SK-N-SH (cell line): ENCODE results near the gene MYLK4. TPM values are rescaled to one million over a fixed set of nuclear protein-coding genes. Genes with fewer than 3 reads are reported as not detected.

ENCODE experiments used
- CTCF ChIA-PET: fragments of 300-600, 350-600 bp; formaldehyde crosslinking; extraction: SDS; loops from one replicate; lab custom pipeline; 2021; lab: Yijun Ruan, JAX
- POLR2A ChIA-PET: fragments of 350-600 bp; sonication (Branson Sonifier 250); formaldehyde crosslinking; extraction: SDS; loops from one replicate; lab custom pipeline; 2020; ENCODE audit warnings: antibody characterized with exemption, inconsistent platforms; lab: Yijun Ruan, JAX
- DNase-seq: peaks from one replicate; pipeline ENCODE4 v3.0.0; 2012
- H2AFZ ChIP-seq: fragments of 200-600 bp; sonication (generic); 2 replicates; pipeline ENCODE4 v1.8.1; 2016; ENCODE audit warnings: antibody characterized with exemption, mild to moderate bottlenecking, low read depth
- H3F3A ChIP-seq: fragments of 200-600 bp; sonication (generic); replicated peaks from 2 replicates; pipeline ENCODE3; 2016; ENCODE audit warnings: antibody characterized with exemption, mild to moderate bottlenecking; ENCODE audit not compliant: insufficient read depth
- H3K27ac ChIP-seq, 2 experiments: fragments of 200-500 bp in 1 of 2; fragments of 200-600 bp in 1 of 2; sonication (Bioruptor generic) in 1 of 2; sonication (generic), shearing (Covaris generic) in 1 of 2; 2 replicates each; pipeline versions ENCODE4 v1.5.1 to v1.6.1; 2014 to 2016; ENCODE audit warnings: low read depth in 2 of 2, inconsistent platforms in 1 of 2, low read length in 1 of 2, mild to moderate bottlenecking in 1 of 2, mixed read lengths in 1 of 2
- H3K27me3 ChIP-seq: fragments of 200-600 bp; sonication (generic), shearing (Covaris generic); 2 replicates; pipeline ENCODE4 v1.6.1; 2016; ENCODE audit warnings: mixed run types; ENCODE audit not compliant: insufficient read depth
- H3K36me3 ChIP-seq, 2 experiments: fragments of 200-500 bp in 1 of 2; fragments of 200-600 bp in 1 of 2; sonication (Bioruptor generic) in 1 of 2; sonication (generic) in 1 of 2; replicated peaks in 1 of 2; 2 replicates each; pipeline versions ENCODE3 to v1.5.1; 2014 to 2016; ENCODE audit warnings: low read length in 1 of 2, mild to moderate bottlenecking in 1 of 2; ENCODE audit not compliant: insufficient read depth in 2 of 2, control insufficient read depth in 1 of 2
- H3K4me1 ChIP-seq, 2 experiments: fragments of 200-500 bp in 1 of 2; fragments of 200-600 bp in 1 of 2; sonication (Bioruptor generic) in 1 of 2; sonication (generic), shearing (Covaris generic) in 1 of 2; 2 replicates each; pipeline versions ENCODE4 v1.5.1 to v1.6.1; 2014 to 2016; ENCODE audit warnings: low read depth in 1 of 2, low read length in 1 of 2, mixed run types in 1 of 2; ENCODE audit not compliant: insufficient read depth in 2 of 2, control insufficient read depth in 1 of 2
- H3K4me2 ChIP-seq: fragments of 200-600 bp; sonication (generic), shearing (Covaris generic); 2 replicates; pipeline ENCODE4 v1.6.1; 2017; ENCODE audit warnings: mixed run types
- H3K4me3 ChIP-seq, 2 experiments: fragments of 200-500 bp in 1 of 2; fragments of 200-600 bp in 1 of 2; sonication (Bioruptor generic) in 1 of 2; sonication (generic), shearing (Covaris generic) in 1 of 2; 2 replicates each; pipeline versions ENCODE4 v1.5.1 to v1.8.1; 2014 to 2016; ENCODE audit warnings: low read depth in 2 of 2, inconsistent platforms in 1 of 2, low read length in 1 of 2, mild to moderate bottlenecking in 1 of 2, mixed read lengths in 1 of 2, moderate library complexity in 1 of 2
- H3K79me2 ChIP-seq: fragments of 200-600 bp; sonication (generic); 2 replicates; pipeline ENCODE4 v1.8.1; 2017; ENCODE audit warnings: mild to moderate bottlenecking; ENCODE audit not compliant: insufficient read depth
- H3K9ac ChIP-seq: fragments of 200-600 bp; sonication (generic); 2 replicates; pipeline ENCODE4 v1.6.1; 2017; ENCODE audit warnings: mixed run types
- H3K9me2 ChIP-seq: fragments of 200-600 bp; sonication (generic); 2 replicates; pipeline ENCODE4 v1.6.1; 2017; ENCODE audit warnings: mixed run types
- H3K9me3 ChIP-seq: fragments of 200-600 bp; sonication (generic); 2 replicates; pipeline ENCODE4 v1.6.1; 2017; ENCODE audit warnings: mixed run types, mild to moderate bottlenecking, moderate library complexity
- H4K20me1 ChIP-seq: fragments of 200-600 bp; sonication (generic); 2 replicates; pipeline ENCODE4 v1.6.1; 2017; ENCODE audit warnings: mild to moderate bottlenecking, mixed run types; ENCODE audit not compliant: insufficient read depth
- EP300 ChIP-seq, 2 experiments: IDR thresholded peaks; 2 replicates each; pipeline versions ENCODE4 v1.4.0 to v1.6.1; 2012; ENCODE audit warnings: borderline replicate concordance in 1 of 2, low read depth in 1 of 2, low read length in 1 of 2
- EZH2phosphoT487 ChIP-seq: fragments of 200-600 bp; sonication (generic); IDR thresholded peaks from 2 replicates; pipeline ENCODE4 v1.6.1; 2017; ENCODE audit warnings: low read depth, mixed run types, mild to moderate bottlenecking, antibody characterized with exemption, moderate library complexity, borderline replicate concordance
- GABPA ChIP-seq: IDR thresholded peaks from 2 replicates; pipeline ENCODE4 v1.4.0; 2012; ENCODE audit warnings: low read depth, mild to moderate bottlenecking
- JUND ChIP-seq: IDR thresholded peaks from 2 replicates; pipeline ENCODE4 v1.4.0; 2012
- MAX ChIP-seq: IDR thresholded peaks from 2 replicates; pipeline ENCODE4 v1.4.0; 2012; ENCODE audit warnings: low read depth
- MEF2A ChIP-seq: IDR thresholded peaks from 2 replicates; pipeline ENCODE4 v1.4.0; 2012; ENCODE audit warnings: low read depth, borderline replicate concordance
- MXI1 ChIP-seq: IDR thresholded peaks from 2 replicates; pipeline ENCODE4 v1.6.1; 2012; ENCODE audit warnings: mild to moderate bottlenecking, low read depth, low read length, improper control_type of control experiment
- NFIC ChIP-seq: IDR thresholded peaks from 2 replicates; pipeline ENCODE4 v1.4.0; 2012; ENCODE audit warnings: borderline replicate concordance
- NRF1 ChIP-seq: IDR thresholded peaks from 2 replicates; pipeline ENCODE4 v1.6.1; 2012; ENCODE audit warnings: low read depth, mild to moderate bottlenecking, low read length
- PBX3 ChIP-seq: IDR thresholded peaks from 2 replicates; pipeline ENCODE4; 2012
- POLR2AphosphoS5 ChIP-seq: IDR thresholded peaks from 2 replicates; pipeline ENCODE4 v1.6.1; 2012; ENCODE audit warnings: low read depth, low read length
- RCOR1 ChIP-seq: fragments of 150-350 bp; IDR thresholded peaks from 2 replicates; pipeline ENCODE4 v1.6.1; 2017; ENCODE audit warnings: antibody characterized with exemption, low read length
- RFX5 ChIP-seq: IDR thresholded peaks from 2 replicates; pipeline ENCODE4 v1.6.1; 2012; ENCODE audit warnings: mild to moderate bottlenecking, improper control_type of control experiment, low read length
- RXRA ChIP-seq: IDR thresholded peaks from 2 replicates; pipeline ENCODE4 v1.4.0; 2012; ENCODE audit warnings: low read depth, mild to moderate bottlenecking, borderline replicate concordance
- TAF1 ChIP-seq: IDR thresholded peaks from 2 replicates; pipeline ENCODE4 v1.6.1; 2012; ENCODE audit warnings: low read depth, mild to moderate bottlenecking, low read length, moderate library complexity, borderline replicate concordance
- TEAD4 ChIP-seq: IDR thresholded peaks from 2 replicates; pipeline ENCODE4 v1.4.0; 2012; ENCODE audit warnings: mild to moderate bottlenecking, borderline replicate concordance; ENCODE audit not compliant: insufficient read depth
- USF1 ChIP-seq: IDR thresholded peaks from 2 replicates; pipeline ENCODE4 v1.4.0; 2012; ENCODE audit warnings: low read depth, borderline replicate concordance
- USF2 ChIP-seq: fragments of 150-350 bp; IDR thresholded peaks from 2 replicates; pipeline ENCODE4 v1.6.1; 2017; ENCODE audit warnings: antibody characterized with exemption, low read length, low read depth, borderline replicate concordance
- ZBTB33 ChIP-seq: IDR thresholded peaks from 2 replicates; pipeline ENCODE4 v1.4.0; 2012; ENCODE audit warnings: low read depth, borderline replicate concordance
- WGBS: methylation state at CpG from one replicate; pipeline ENCODE4 v1.1.6; 2017; ENCODE audit warnings: low lambda C conversion rate; 5-methylcytosine and 5-hydroxymethylcytosine counted together
- polyA plus RNA-seq, 3 experiments: library from polyadenylated mRNA; depleted of rRNA; stranded (reverse); fragments of >200 nt; gene quantifications; 2 replicates each; pipeline ENCODE4 v1.2.3, GENCODE V29; 2012

Gene MYLK4
- polyA plus RNA-seq, 1 of the 3 experiments (the other 2 are of a cell fraction), result 0.16 TPM

- 89% methylated on average over 5 of the region's 5 CpGs for WGBS
- Histone ChIP-seq H3K9me2 (no peaks in the 10 kb centered on the region), H3K79me2 (no peaks in the 10 kb centered on the region; the same call in 1 of the 2 replicates)
Measured at GRCh38 chr6:2794171-2794730, 43.5 kb upstream of the MYLK4 start.

More at GRCh38 chr6:2794171-2794730, 43.5 kb upstream of the MYLK4 start:
- no peak for TF ChIP-seq POLR2AphosphoS5
- TF ChIP-seq NRF1, result no peak
- TF ChIP-seq USF1, result no peak
- no peak for TF ChIP-seq MXI1
- TF ChIP-seq RXRA, result no peak
- no peak for TF ChIP-seq USF2
- no peak for TF ChIP-seq MEF2A
- TF ChIP-seq PBX3, result no peak
- no peak for TF ChIP-seq TEAD4
- TF ChIP-seq EZH2phosphoT487, result no peak
- no peak for TF ChIP-seq RCOR1
- no peak for TF ChIP-seq GABPA
- no peak for TF ChIP-seq EP300 (IDR thresholded peaks at IDR 0.05; ENCODE audit: borderline replicate concordance in 1 of 2, low read depth in 1 of 2, low read length in 1 of 2)
- TF ChIP-seq JUND, result no peak
- TF ChIP-seq NFIC, result no peak
- TF ChIP-seq MAX, result no peak
- no peak for TF ChIP-seq TAF1
- no peak for TF ChIP-seq ZBTB33
- no peak for TF ChIP-seq RFX5
- TF ChIP-seq, all 33 proteins: peak for 0
- H3K4me3 ChIP-seq, result no peak overlapping the region
- no peak overlapping the region for H3K9ac ChIP-seq
- CTCF ChIA-PET, result interaction anchor here (1.0 to 2.3 kb wide), 5 partner anchors 9 to 138 kb away, joined by 3 to 9 read pairs (median 4); partner anchors contain the start of genes SERPINB1 and WRNIP1
- no peak overlapping the region for H3K4me2 ChIP-seq
- peaks cover 4 to 9% of the 10 kb centered on the region in 2 experiments; a peak in 2 of 4 replicates for H3K4me1 ChIP-seq
- H3K27ac ChIP-seq, result no peak overlapping the region
- H2AFZ ChIP-seq, result no peak overlapping the region
- POLR2A ChIA-PET, result no interaction called here
- H3F3A ChIP-seq, result peaks cover 8% of the 10 kb centered on the region
- DNase-seq, result no peak
- H3K27me3 ChIP-seq, result no peaks in the 10 kb centered on the region
- H3K36me3 ChIP-seq, result no peaks in the 10 kb centered on the region
- H3K9me3 ChIP-seq, result no peaks in the 10 kb centered on the region
- H4K20me1 ChIP-seq, result no peaks in the 10 kb centered on the region
